Glomerular visceral epithelial cell (primary cell): ENCODE results near the gene NRF1.

ENCODE experiments used
- DNase-seq: peaks from one replicate; pipeline ENCODE4 v3.0.0-alpha.2; 2016; ENCODE audit errors: extremely low spot score

Gene NRF1

DNA sequence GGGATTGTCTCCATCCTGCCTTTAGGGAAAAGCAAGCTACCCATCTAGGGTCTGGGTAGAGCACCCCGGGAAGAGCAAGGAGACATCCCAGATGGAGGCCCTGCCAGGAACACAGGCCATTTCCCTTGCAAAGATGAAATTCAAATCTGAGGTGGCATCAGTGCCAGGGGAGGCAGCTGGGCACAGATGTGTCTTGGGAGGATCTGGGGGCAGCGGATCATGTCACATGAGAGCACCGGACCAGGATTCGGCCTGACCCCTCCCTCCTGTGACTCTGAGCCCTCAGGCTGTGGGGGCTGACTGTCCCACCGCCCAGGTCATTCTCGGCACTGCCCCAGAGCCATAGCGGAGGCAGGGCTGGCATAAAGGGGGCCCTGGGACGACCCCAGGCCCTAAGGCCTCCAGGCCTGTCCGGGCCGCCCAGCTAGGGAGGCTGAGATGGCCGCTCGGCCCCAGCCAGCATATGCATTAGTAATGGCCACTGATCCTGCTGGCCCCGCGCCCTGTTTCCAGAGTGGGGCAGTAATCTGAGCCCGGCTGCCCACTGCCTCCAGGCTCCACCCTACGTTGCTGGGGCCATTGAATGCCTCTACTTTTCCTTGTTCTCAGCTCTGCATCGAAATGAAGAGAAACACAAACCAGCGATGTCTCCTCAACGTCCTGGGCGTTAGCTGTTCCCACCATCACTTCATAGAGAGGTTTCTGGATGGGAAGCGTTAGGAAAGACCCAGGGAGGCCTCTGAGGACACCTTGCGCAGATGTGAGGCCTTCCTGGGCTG, 192.8 kb downstream of the NRF1 start:
- DNase-seq, result no peak

DNA sequence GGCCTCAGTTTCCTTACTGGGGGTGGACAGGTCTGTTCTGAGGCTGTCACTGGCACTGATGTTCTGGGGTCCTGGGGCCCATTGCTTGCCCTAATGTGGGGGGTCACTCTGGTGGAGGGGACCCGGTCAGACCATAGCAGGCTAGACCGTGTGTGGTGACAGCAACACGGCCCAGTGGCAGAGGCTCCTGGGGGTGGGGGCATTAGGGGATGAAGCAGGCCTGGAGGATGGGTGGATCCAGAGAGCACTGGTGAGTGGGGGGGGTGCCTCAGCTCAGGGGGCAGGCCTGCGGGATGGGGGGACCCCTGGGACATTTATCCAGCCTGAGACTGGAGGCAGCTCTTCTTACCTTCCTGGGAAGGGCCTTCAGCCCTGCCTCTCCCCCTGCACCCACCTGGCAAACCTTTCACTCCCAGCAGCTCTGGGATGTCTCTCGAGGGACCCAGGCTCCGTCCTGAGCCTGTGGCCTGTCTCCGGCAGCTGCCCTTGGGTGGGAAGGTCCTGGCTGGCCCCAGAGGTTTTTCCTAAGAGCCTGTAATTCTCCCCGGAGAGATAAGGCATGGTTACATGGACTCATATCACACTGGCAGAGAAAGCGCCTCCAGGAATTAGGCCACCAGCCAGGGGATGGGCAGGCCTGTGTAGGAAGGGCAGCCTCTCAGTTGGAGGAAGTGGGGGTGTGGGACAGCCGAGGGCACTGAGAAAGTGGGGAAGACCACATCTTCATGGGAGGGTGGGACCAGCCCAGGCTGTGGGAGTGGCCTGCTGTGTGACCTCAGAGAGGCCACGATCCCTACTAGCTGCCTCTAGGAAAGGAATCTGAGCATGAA, 193.6 kb downstream of the NRF1 start:
- DNase-seq, result no peak
